Measurements from ENCODE around the gene BCAP29.

The BCAP29 gene

GRCh38 chr7:107551936-107552335 lies 28.1 kb upstream of the BCAP29 start:
- TF ChIP-seq, protein P1, sequence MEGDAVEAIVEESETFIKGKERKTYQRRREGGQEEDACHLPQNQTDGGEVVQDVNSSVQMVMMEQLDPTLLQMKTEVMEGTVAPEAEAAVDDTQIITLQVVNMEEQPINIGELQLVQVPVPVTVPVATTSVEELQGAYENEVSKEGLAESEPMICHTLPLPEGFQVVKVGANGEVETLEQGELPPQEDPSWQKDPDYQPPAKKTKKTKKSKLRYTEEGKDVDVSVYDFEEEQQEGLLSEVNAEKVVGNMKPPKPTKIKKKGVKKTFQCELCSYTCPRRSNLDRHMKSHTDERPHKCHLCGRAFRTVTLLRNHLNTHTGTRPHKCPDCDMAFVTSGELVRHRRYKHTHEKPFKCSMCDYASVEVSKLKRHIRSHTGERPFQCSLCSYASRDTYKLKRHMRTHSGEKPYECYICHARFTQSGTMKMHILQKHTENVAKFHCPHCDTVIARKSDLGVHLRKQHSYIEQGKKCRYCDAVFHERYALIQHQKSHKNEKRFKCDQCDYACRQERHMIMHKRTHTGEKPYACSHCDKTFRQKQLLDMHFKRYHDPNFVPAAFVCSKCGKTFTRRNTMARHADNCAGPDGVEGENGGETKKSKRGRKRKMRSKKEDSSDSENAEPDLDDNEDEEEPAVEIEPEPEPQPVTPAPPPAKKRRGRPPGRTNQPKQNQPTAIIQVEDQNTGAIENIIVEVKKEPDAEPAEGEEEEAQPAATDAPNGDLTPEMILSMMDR (IDR thresholded peaks at IDR 0.05; ENCODE audit: low read depth, low read length): no peak

GRCh38 chr7:107555893-107556292 lies 24.2 kb upstream of the BCAP29 start:
- TF ChIP-seq, protein P1 (IDR thresholded peaks at IDR 0.05; ENCODE audit: low read depth, low read length): no peak
- DNase-seq (ENCODE audit: extremely low read depth, low read depth): no peak

More at GRCh38 chr7:107551936-107552335, 28.1 kb upstream of the BCAP29 start:
- no peak for DNase-seq (ENCODE audit: extremely low read depth, low read depth)

GRCh38 chr7:107559864-107560263 lies 20.2 kb upstream of the BCAP29 start:
- DNase-seq (ENCODE audit: extremely low read depth, low read depth): no peak
- TF ChIP-seq, protein P1 (IDR thresholded peaks at IDR 0.05; ENCODE audit: low read depth, low read length): no peak

GRCh38 chr7:107560898-107561516 lies 19.0 kb upstream of the BCAP29 start:
- no peak for DNase-seq (ENCODE audit: extremely low read depth, low read depth)
- TF ChIP-seq, protein P1 (IDR thresholded peaks at IDR 0.05; ENCODE audit: low read depth, low read length): no peak

GRCh38 chr7:107563081-107563774 lies 16.8 kb upstream of the BCAP29 start:
- TF ChIP-seq, protein P1 (IDR thresholded peaks at IDR 0.05; ENCODE audit: low read depth, low read length): no peak
- no peak for DNase-seq (ENCODE audit: extremely low read depth, low read depth)

GRCh38 chr7:107563775-107564552 lies 16.1 kb upstream of the BCAP29 start, which contains the start of the genes COG5 and DUS4L:
TSS of gene COG5 (minus strand) at chr7:107563920. CDS start at chr7:107563896, 24 bp downstream.
TSS of gene DUS4L (plus strand) at chr7:107563971. CDS start at chr7:107567071, 3,100 bp downstream.
- DNase-seq (ENCODE audit: extremely low read depth, low read depth): no peak
- TF ChIP-seq, protein P1 (IDR thresholded peaks at IDR 0.05; ENCODE audit: low read depth, low read length): no peak

Data from AG09319 (cell line).